ENCODE data around the gene USF3.

USF3 gene

DNA sequence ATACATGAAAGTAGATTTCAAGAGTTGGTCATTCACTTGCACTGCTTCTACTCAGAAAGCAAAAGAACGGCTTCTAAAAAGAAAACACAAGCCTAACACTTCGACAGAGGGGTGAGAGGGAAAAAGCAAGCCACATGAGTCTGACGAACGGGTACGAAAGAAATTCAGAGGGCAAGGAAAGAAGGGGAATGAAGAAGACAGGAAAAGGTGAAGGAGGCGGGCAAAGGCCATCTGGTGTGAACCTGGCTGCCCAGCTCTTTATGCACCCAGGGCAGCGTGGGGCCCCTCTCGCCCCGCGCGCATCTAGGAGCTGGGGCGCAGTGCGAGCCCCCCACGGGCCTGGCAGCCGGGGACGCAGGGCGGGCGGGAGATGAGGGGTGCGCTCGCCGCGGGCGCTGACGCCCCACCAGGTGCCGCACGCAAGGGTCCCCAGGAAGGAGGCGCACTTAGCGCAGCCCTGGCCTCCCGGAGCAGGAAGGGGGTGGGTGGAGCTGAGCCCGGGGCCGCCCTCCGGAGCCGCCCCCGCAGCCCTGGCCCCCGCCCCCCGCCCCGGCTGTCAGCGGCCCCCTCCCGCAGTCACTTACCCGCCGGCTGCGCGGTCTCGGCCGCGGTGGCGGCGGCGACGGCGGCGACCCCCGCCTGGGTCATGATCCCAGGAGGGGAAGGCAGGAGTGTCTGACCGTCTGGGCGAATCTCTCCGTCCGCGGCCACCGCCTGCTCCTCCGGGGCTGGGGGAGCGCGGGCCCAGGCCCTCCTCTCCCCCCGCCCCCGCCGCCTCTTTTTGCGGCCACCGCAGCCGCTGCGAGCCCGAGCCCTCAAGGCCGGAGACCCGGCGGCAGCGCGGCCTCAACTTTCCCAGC lies at the start of gene USF3:
Gene USF3, minus strand, starts transcription at position 857 of the 860 bp plus-strand sequence. CDS start 21,764 bp downstream, outside the sequence.
- peak within 1 kb of the TSS; percentile 99 for H3K4me3 Mint-ChIP-seq
- peaks cover 22% of the 10 kb centered on the region for H3K4me1 Mint-ChIP-seq (ENCODE audit: low read depth)
- H3K36me3 Mint-ChIP-seq (ENCODE audit: low read depth): peaks cover 2% of the 10 kb centered on the region
- H3K27me3 Mint-ChIP-seq (ENCODE audit: low read depth): no peaks in the 10 kb centered on the region
- no peaks in the 10 kb centered on the region for H3K9me3 Mint-ChIP-seq
- peak; percentile 75 for DNase-seq (ENCODE audit: low spot score)
- H3K27ac Mint-ChIP-seq: peak within 1 kb of the TSS; percentile 100

GRCh38 chr3:113745756-113746547 lies 49.5 kb upstream of the USF3 start, which contains the start of gene NAA50:
TSS of gene NAA50 (minus strand) at chr3:113746249. CDS start at chr3:113745949, 300 bp downstream.
- peak within 1 kb of the TSS; percentile 99 for H3K27ac Mint-ChIP-seq
- H3K27me3 Mint-ChIP-seq (ENCODE audit: low read depth): no peaks in the 10 kb centered on the region
- H3K4me3 Mint-ChIP-seq: peak within 1 kb of the TSS; percentile 94

DNA sequence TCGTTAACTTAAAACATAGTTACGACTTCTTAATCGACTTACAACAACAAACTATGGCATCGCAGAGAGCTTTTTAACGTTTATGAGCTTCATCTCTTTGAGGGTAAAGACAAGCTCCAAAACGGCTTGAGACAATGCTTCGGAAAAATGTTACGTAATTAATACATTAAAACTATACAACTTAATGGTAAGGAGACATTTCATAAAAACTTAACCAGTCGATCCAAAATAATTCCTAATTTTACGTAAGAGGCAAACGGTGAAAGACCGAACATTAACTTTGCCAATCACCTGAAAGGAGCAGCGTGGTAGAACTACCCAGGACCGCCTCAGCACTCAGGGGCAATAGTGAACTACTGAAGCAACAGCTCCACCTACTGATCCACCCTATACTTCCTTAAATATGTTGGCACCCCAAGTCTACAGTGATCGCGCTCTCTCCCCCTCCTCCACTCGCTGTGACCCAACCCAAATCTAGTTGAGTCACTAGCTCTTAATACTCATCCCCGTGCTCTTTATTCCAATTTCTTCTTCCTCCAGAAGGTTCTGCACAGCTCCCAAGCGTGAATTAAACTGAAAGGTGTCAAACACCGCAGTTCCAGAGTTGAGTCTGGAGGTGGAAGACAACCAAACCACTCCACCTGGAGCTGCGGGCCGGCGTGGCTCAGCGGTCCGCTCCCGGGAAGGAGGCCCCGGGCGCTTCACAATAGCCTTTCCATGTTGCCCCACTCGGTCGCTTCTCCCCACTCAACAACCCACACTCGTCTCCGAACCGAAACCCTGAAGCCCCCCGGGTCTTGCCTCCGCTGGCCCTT lies 48.7 kb upstream of the USF3 start:
- peak overlapping the region; percentile 94 for H3K4me3 Mint-ChIP-seq
- peaks cover 12% of the 10 kb centered on the region for H3K36me3 Mint-ChIP-seq (ENCODE audit: low read depth)
- H3K27me3 Mint-ChIP-seq (ENCODE audit: low read depth): no peaks in the 10 kb centered on the region
- peak; percentile 78 for DNase-seq (ENCODE audit: low spot score)
- no peaks in the 10 kb centered on the region for H3K9me3 Mint-ChIP-seq
- H3K4me1 Mint-ChIP-seq (ENCODE audit: low read depth): peaks cover 59% of the 10 kb centered on the region
- H3K27ac Mint-ChIP-seq: peak overlapping the region; percentile 99

More at GRCh38 chr3:113745756-113746547, 49.5 kb upstream of the USF3 start, which contains the start of gene NAA50:
- H3K36me3 Mint-ChIP-seq (ENCODE audit: low read depth): peaks cover 12% of the 10 kb centered on the region
- DNase-seq (ENCODE audit: low spot score): peak; percentile 86
- H3K4me1 Mint-ChIP-seq (ENCODE audit: low read depth): peaks cover 58% of the 10 kb centered on the region
- H3K9me3 Mint-ChIP-seq: no peaks in the 10 kb centered on the region

- Mint-ChIP-seq H3K27ac (peak overlapping the region; percentile 2), H3K36me3 (ENCODE audit: low read depth) (peaks cover 12% of the 10 kb centered on the region), H3K4me3 (peak overlapping the region; percentile 94), H3K9me3 (no peaks in the 10 kb centered on the region), H3K27me3 (ENCODE audit: low read depth) (no peaks in the 10 kb centered on the region), H3K4me1 (ENCODE audit: low read depth) (peaks cover 53% of the 10 kb centered on the region)
- DNase-seq (ENCODE audit: low spot score): no peak
Measured at GRCh38 chr3:113743006-113743630, 46.7 kb upstream of the USF3 start.

DNA sequence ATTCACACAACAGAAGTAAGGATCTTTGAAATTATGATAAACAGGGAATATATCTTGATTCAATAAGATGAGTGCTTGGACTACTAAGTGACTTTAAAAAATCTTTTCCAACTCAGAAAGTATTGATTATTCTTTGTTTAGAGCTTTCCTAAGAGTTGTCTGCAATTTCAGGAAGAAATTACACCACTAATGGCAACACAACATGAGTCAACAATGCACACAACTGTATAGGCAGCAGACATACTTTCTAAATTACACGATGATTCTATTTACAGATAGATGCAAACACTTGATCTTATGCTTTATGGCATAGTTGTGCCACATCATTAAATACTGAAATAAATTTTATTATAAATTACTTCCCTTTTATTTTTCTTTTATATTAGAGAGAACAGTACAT lies 45.2 kb upstream of the USF3 start:
- H3K9me3 Mint-ChIP-seq: no peaks in the 10 kb centered on the region
- no peak overlapping the region for H3K4me3 Mint-ChIP-seq
- H3K36me3 Mint-ChIP-seq (ENCODE audit: low read depth): peaks cover 11% of the 10 kb centered on the region
- DNase-seq (ENCODE audit: low spot score): no peak
- H3K4me1 Mint-ChIP-seq (ENCODE audit: low read depth): peaks cover 53% of the 10 kb centered on the region
- peak overlapping the region; percentile 69 for H3K27ac Mint-ChIP-seq
- no peaks in the 10 kb centered on the region for H3K27me3 Mint-ChIP-seq (ENCODE audit: low read depth)

DNA sequence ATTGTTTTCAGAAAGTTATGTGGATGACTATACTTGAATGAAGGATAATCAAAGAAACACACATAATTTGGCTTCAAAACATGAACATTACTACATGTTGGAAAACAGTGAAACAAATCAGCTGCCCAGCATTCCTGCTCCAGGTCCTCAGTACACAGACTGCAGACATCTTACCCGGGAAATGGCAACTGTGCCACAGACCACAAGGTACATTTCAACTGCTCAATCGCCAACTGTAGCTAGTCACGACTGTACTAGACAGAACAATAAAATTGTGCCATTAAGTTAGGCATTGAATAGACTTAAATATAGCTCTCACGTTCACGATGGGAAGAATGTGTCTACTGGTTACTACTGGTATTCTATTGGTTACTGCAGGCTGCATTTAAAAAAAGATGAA lies 44.6 kb upstream of the USF3 start:
- Mint-ChIP-seq H3K4me3 (no peak overlapping the region), H3K36me3 (ENCODE audit: low read depth) (peaks cover 11% of the 10 kb centered on the region), H3K27me3 (ENCODE audit: low read depth) (no peaks in the 10 kb centered on the region), H3K27ac (no peak overlapping the region), H3K9me3 (no peaks in the 10 kb centered on the region), H3K4me1 (ENCODE audit: low read depth) (peaks cover 52% of the 10 kb centered on the region)
- DNase-seq (ENCODE audit: low spot score): no peak

- H3K9me3 Mint-ChIP-seq: no peaks in the 10 kb centered on the region
- H3K4me3 Mint-ChIP-seq: peak overlapping the region; percentile 13
- H3K27me3 Mint-ChIP-seq (ENCODE audit: low read depth): no peaks in the 10 kb centered on the region
- H3K4me1 Mint-ChIP-seq (ENCODE audit: low read depth): peaks cover 33% of the 10 kb centered on the region
- peak; percentile 10 for DNase-seq (ENCODE audit: low spot score)
- peaks cover 1% of the 10 kb centered on the region for H3K36me3 Mint-ChIP-seq (ENCODE audit: low read depth)
- H3K27ac Mint-ChIP-seq: peak overlapping the region; percentile 37
Measured at GRCh38 chr3:113736548-113737089, 40.2 kb upstream of the USF3 start.

DNA sequence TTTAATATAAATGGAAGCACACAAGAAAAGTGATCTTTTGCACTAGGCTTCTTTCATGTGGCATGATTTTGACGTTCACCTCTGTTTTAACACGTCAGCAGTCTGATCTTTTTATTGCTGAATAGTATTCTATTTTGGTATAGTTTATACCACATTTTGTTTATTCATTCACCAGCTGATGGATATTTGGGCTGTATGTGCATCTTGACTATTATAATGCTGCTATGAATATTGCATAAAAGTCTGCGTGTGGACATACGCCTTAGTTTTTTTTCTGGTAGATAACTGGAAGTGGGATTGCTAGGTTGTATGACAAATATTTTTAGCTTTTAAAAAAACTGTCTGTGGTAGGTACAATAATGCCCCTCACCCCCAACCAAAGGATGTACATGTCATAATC lies 35.3 kb upstream of the USF3 start:
- H3K36me3 Mint-ChIP-seq (ENCODE audit: low read depth): peaks cover 3% of the 10 kb centered on the region
- no peaks in the 10 kb centered on the region for H3K27me3 Mint-ChIP-seq (ENCODE audit: low read depth)
- no peak overlapping the region for H3K4me3 Mint-ChIP-seq
- H3K27ac Mint-ChIP-seq: no peak overlapping the region
- no peak for DNase-seq (ENCODE audit: low spot score)
- peaks cover 16% of the 10 kb centered on the region for H3K4me1 Mint-ChIP-seq (ENCODE audit: low read depth)
- H3K9me3 Mint-ChIP-seq: no peaks in the 10 kb centered on the region

DNA sequence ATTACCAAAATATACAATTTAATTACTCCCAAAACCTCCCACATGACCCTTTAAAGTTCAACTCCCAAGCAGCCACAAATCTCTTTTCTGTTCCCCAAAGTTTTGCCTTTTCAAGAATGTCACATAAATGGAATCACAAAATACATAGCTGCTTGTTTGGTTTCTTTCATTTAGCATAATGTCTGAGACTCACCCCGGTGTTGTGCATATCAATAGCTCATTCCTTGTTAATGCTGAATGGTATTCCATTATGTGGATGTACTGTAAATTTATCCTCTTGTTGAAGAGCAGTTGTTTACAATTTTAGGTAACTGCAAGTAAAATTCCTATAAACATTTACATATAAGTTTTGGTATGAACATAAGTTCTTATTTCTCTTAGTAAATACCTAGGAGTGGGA lies 34.1 kb upstream of the USF3 start:
- Mint-ChIP-seq H3K4me1 (ENCODE audit: low read depth) (peaks cover 14% of the 10 kb centered on the region), H3K4me3 (no peak overlapping the region), H3K27ac (no peak overlapping the region), H3K36me3 (ENCODE audit: low read depth) (peaks cover 5% of the 10 kb centered on the region), H3K9me3 (no peaks in the 10 kb centered on the region), H3K27me3 (ENCODE audit: low read depth) (no peaks in the 10 kb centered on the region)
- DNase-seq (ENCODE audit: low spot score): no peak

DNA sequence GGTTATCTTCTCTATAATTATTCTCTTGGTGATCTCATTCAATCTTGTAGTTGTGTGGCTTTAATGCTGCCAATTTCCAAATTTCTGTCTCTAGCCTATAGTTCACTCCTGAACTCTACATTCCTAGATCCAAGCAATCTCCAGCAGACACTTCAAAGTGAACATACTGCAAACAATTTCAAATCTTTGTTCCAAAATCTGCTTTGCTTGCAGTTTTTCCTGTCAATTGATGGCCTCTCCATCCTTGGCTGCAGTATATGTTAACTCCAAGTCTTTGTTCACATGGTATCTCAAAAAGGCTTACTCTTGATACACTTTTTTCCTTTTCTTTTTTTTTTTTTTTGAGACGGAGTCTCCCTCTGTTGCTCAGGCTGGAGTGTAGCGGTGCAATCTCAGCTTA lies 32.2 kb upstream of the USF3 start:
- H3K27me3 Mint-ChIP-seq (ENCODE audit: low read depth): no peaks in the 10 kb centered on the region
- DNase-seq (ENCODE audit: low spot score): no peak
- H3K27ac Mint-ChIP-seq: no peak overlapping the region
- H3K4me1 Mint-ChIP-seq (ENCODE audit: low read depth): peaks cover 15% of the 10 kb centered on the region
- no peak overlapping the region for H3K4me3 Mint-ChIP-seq
- H3K36me3 Mint-ChIP-seq (ENCODE audit: low read depth): peaks cover 10% of the 10 kb centered on the region
- no peaks in the 10 kb centered on the region for H3K9me3 Mint-ChIP-seq

DNA sequence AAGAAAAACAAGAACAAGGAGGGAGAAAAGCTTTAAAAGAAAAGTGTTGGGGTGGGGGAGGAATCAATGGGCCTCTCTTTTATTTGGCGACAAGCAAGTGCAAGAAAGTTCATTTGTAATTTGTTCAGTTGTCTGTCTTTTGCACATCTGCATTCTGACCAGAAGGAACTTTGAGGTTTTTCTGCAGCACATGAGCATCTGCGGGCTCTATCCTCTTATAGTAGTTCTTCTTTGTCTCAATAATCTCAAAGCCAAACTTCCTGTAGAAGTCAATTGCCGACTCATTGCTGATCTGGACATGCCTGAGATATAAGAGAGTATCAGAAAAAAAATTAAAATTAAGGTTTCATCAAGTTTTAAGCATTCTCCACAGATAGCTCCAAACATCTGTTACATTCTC lies 25.2 kb upstream of the USF3 start:
- H3K27ac Mint-ChIP-seq: peak overlapping the region; percentile 31
- peaks cover 15% of the 10 kb centered on the region for H3K4me1 Mint-ChIP-seq (ENCODE audit: low read depth)
- H3K36me3 Mint-ChIP-seq (ENCODE audit: low read depth): peaks cover 43% of the 10 kb centered on the region
- no peaks in the 10 kb centered on the region for H3K27me3 Mint-ChIP-seq (ENCODE audit: low read depth)
- H3K4me3 Mint-ChIP-seq: peak overlapping the region; percentile 12
- DNase-seq (ENCODE audit: low spot score): no peak
- no peaks in the 10 kb centered on the region for H3K9me3 Mint-ChIP-seq

DNA sequence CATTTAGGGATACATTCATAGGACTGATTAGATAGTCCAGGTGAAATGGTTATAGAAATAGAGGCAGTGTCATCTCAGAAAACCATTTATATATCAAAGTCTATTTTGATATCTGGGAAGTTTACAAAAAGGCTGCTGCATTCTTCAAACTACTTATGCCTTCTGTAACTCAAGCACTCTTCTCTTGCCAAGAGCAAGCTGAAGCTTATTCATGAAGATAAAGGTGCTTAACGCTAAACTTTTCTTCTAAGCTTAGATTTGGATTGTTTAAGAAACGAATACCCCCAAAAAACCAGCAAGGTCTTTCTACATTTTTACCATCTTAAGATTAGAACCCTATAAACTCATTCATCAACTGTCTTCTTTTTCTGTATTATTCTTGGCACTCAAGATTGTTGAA lies 23.3 kb upstream of the USF3 start:
- no peak for DNase-seq (ENCODE audit: low spot score)
- H3K9me3 Mint-ChIP-seq: no peaks in the 10 kb centered on the region
- no peak overlapping the region for H3K4me3 Mint-ChIP-seq
- peaks cover 15% of the 10 kb centered on the region for H3K4me1 Mint-ChIP-seq (ENCODE audit: low read depth)
- H3K27ac Mint-ChIP-seq: no peak overlapping the region
- peaks cover 47% of the 10 kb centered on the region for H3K36me3 Mint-ChIP-seq (ENCODE audit: low read depth)
- H3K27me3 Mint-ChIP-seq (ENCODE audit: low read depth): no peaks in the 10 kb centered on the region

GRCh38 chr3:113719294-113719693 lies 22.9 kb upstream of the USF3 start:
- H3K36me3 Mint-ChIP-seq (ENCODE audit: low read depth): peaks cover 44% of the 10 kb centered on the region
- H3K27ac Mint-ChIP-seq: no peak overlapping the region

More at GRCh38 chr3:113719294-113719693, 22.9 kb upstream of the USF3 start:
- DNase-seq (ENCODE audit: low spot score): no peak
- peaks cover 14% of the 10 kb centered on the region for H3K4me1 Mint-ChIP-seq (ENCODE audit: low read depth)
- H3K4me3 Mint-ChIP-seq: no peak overlapping the region
- H3K9me3 Mint-ChIP-seq: no peaks in the 10 kb centered on the region
- H3K27me3 Mint-ChIP-seq (ENCODE audit: low read depth): no peaks in the 10 kb centered on the region
